ENCODE measurements around the gene GYG1.

The GYG1 gene

GRCh38 chr3:148955544-148956346 lies 35.6 kb upstream of the GYG1 start:
- H4K20me1 ChIP-seq (ENCODE audit: insufficient read depth), result no peaks in the 10 kb centered on the region
- peaks cover 17% of the 10 kb centered on the region for H3K4me1 ChIP-seq (ENCODE audit: low read depth, poor library complexity, severe bottlenecking)
- no peak overlapping the region; the same call in 1 of the 2 replicates for H3K4me2 ChIP-seq
- H3K9ac ChIP-seq, result no peak overlapping the region
- no peaks in the 10 kb centered on the region for H3K36me3 ChIP-seq (ENCODE audit: insufficient read depth)
- H3K27ac ChIP-seq, result no peak overlapping the region
- no peaks in the 10 kb centered on the region for H3K27me3 ChIP-seq (ENCODE audit: insufficient read depth, low read depth)
- peak overlapping the region; percentile 46; the same call in 1 of the 2 replicates for H2AFZ ChIP-seq (ENCODE audit: low read depth)
- no peak overlapping the region for H3K4me3 ChIP-seq (IDR thresholded peaks at IDR 0.05; ENCODE audit: insufficient read depth, low read depth, low read length)
- peak; percentile 82 for TF ChIP-seq CTCF (conservative IDR thresholded peaks at IDR 0.05; ENCODE audit: low read depth, low read length)
- H3K79me2 ChIP-seq (ENCODE audit: insufficient read depth, low read depth), result no peaks in the 10 kb centered on the region

GRCh38 chr3:148957586-148957985 lies 33.8 kb upstream of the GYG1 start:
- Histone ChIP-seq H3K36me3 (ENCODE audit: insufficient read depth) (no peaks in the 10 kb centered on the region), H3K27me3 (ENCODE audit: insufficient read depth, low read depth) (no peaks in the 10 kb centered on the region), H3K4me1 (ENCODE audit: low read depth, poor library complexity, severe bottlenecking) (peaks cover 17% of the 10 kb centered on the region), H2AFZ (ENCODE audit: low read depth) (peak overlapping the region; percentile 14; the same call in 1 of the 2 replicates), H3K27ac (no peak overlapping the region), H3K4me2 (no peak overlapping the region), H3K4me3 (IDR thresholded peaks at IDR 0.05; ENCODE audit: insufficient read depth, low read depth, low read length) (no peak overlapping the region), H4K20me1 (ENCODE audit: insufficient read depth) (no peaks in the 10 kb centered on the region), H3K79me2 (ENCODE audit: insufficient read depth, low read depth) (no peaks in the 10 kb centered on the region), H3K9ac (no peak overlapping the region)
- peak; percentile 40; the same call in 1 of the 2 replicates for TF ChIP-seq CTCF (conservative IDR thresholded peaks at IDR 0.05; ENCODE audit: low read depth, low read length)

GRCh38 chr3:148958696-148959095 lies 32.6 kb upstream of the GYG1 start:
- Histone ChIP-seq H3K4me2 (no peak overlapping the region), H3K4me3 (IDR thresholded peaks at IDR 0.05; ENCODE audit: insufficient read depth, low read depth, low read length) (no peak overlapping the region), H3K4me1 (ENCODE audit: low read depth, poor library complexity, severe bottlenecking) (peaks cover 17% of the 10 kb centered on the region), H4K20me1 (ENCODE audit: insufficient read depth) (no peaks in the 10 kb centered on the region), H2AFZ (ENCODE audit: low read depth) (no peak overlapping the region), H3K27me3 (ENCODE audit: insufficient read depth, low read depth) (no peaks in the 10 kb centered on the region), H3K79me2 (ENCODE audit: insufficient read depth, low read depth) (no peaks in the 10 kb centered on the region), H3K9ac (no peak overlapping the region), H3K36me3 (ENCODE audit: insufficient read depth) (no peaks in the 10 kb centered on the region), H3K27ac (no peak overlapping the region)
- TF ChIP-seq CTCF (conservative IDR thresholded peaks at IDR 0.05; ENCODE audit: low read depth, low read length), result no peak

GRCh38 chr3:148962513-148962912 lies 28.8 kb upstream of the GYG1 start:
- Histone ChIP-seq H3K9ac (no peak overlapping the region), H2AFZ (ENCODE audit: low read depth) (no peak overlapping the region), H3K4me2 (no peak overlapping the region), H3K79me2 (ENCODE audit: insufficient read depth, low read depth) (no peaks in the 10 kb centered on the region), H4K20me1 (ENCODE audit: insufficient read depth) (no peaks in the 10 kb centered on the region), H3K4me3 (IDR thresholded peaks at IDR 0.05; ENCODE audit: insufficient read depth, low read depth, low read length) (no peak overlapping the region), H3K36me3 (ENCODE audit: insufficient read depth) (no peaks in the 10 kb centered on the region), H3K27me3 (ENCODE audit: insufficient read depth, low read depth) (no peaks in the 10 kb centered on the region), H3K4me1 (ENCODE audit: low read depth, poor library complexity, severe bottlenecking) (peaks cover 4% of the 10 kb centered on the region), H3K27ac (no peak overlapping the region)
- TF ChIP-seq CTCF (conservative IDR thresholded peaks at IDR 0.05; ENCODE audit: low read depth, low read length), result no peak

Data from KMS-11 (cell line).